HG03442 (cell line): ENCODE results near the gene CGREF1.

Source experiments
- ATAC-seq: cut with Tn5 transposase; IDR thresholded peaks from one replicate; pipeline ENCODE4 v1.9.1; 2021; ENCODE audit warnings: mild to moderate bottlenecking, moderate library complexity; ENCODE audit not compliant: unreplicated experiment

CGREF1 gene

DNA sequence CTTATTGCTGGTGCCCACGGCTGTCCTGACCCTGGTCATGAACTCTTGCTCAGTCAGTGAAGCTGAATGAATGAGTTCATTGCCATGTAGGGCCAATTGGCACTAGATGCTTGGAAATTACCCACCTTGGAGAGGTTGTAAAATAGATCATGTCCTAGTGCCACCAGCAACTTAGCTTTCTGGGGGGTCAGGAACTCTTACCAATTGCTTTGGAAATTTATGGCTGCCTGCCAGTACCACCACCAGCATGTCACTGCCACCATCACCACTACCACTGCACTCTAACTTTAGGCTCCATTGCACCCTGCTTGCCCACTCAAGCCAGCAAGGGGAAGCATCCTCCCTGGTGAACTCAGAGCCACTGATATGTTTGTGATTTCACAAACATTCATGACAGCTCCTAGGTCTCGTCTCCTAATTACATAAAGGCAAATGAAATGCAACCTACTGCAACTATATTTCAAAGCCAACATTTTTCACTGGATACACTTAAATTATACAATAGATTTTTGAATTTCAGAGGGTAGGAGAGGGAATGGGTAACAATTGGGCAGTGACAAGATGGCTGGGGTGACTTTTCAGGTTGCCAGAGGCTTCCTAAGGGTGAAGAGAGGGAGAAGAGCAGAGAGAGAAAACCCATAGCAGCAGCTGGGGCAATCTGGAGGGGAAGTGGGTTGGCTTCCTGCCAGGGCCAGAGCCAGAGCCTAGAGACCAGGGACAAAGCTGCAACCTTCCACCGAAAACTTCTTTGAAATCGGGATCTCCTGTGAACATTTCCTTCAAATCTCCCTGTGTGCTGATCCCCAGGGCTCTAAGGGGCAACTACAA, 44.0 kb downstream of the CGREF1 start:
- no peak for ATAC-seq

GRCh38 chr2:27073782-27074181, 45.1 kb downstream of the CGREF1 start:
- ATAC-seq, result no peak

DNA sequence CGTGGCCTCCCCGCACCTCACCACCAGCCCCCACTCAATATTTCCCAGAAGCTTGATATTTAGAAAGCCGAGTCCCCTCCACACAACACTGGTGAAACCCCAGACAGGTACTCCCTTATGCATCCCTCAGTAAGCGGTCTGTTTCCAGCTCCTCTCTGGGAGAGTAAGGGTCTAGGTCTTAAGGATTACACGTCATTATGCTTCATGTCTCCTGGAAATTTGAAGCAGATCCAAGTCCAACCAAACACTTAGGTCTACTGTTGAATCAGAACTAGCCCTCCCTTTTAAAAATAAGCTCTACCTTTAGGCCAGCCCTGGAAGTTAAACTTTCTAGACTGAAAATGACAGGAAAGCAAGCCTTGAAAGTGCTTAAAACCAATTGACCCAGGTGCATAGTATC, 46.0 kb downstream of the CGREF1 start:
- ATAC-seq, result no peak

DNA sequence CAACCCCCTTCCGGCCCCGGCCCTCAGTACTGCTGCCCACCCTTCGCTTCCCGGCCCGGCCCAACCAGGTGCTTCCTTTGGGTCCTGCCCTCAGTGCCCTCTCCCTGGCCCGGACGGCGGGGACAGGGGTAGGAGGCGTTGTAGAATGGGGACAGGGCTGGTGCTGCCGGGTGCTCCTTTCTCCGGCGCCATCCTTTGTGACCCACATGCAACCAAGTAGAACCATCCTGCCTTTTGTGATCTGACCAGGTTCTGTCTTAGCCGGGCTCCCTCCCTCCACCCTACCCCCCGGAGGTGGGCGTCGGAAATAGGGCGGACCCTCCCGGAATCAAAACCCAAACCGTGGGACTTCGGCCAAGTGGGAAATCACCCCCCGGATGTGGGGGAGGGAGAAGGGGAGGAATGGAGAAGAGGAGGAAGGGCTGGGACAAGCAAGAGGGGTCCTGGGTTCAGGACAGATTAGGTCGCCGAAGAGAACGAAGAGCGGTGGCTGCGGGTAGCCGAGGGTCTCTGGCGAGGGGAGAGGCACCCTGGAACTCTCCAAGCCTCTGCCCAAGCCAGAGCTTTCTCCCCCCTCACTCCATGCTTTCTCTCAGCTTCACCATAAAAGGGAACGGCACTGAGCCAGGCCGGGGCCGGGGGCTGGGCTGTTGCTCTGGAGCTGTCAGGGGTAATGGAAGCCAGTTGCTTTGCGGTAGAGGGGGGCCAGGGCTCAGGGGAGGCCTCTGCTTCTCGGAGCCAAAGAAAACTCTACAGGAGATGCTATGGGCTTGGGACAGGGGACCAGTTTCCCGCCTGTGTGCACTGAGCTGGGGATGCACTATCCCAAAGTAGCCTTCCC, 46.7 kb downstream of the CGREF1 start:
- no peak for ATAC-seq

- ATAC-seq, result peak; percentile 83
These were observed 47.5 kb downstream of the CGREF1 start, which contains the start of gene OST4 for GRCh38 chr2:27071277-27071989. OST4 (minus strand) TSS chr2:27071654.

DNA sequence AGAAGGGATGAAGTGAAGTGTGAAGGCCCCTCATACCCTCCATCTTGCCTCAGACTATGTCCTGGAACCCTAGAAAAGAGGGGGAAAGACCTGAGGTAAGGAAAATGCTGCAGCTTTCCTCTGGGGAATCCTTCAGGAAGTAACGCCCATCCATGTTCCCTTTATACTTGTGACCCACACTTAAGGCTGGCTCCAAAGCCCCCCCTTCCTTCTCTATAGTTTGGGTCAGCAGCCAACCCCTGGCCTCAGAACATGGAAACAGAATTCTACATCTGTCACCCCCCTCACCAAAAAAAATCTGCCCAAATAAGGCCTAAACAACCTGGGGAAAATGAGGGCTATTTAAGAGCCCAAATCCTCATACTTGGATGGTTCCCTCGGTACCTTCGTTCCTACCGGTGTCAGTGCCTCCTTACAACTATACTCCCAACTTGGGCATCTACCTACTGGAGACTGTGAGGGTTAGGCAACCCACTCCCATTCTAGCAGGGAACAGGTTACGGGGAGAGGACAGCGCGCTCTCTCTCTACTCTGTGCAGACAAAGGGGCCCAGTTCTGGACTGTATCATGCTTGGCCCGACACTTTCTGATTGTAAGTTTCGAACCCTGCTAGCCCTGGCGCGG, 48.2 kb downstream of the CGREF1 start:
- no peak for ATAC-seq

DNA sequence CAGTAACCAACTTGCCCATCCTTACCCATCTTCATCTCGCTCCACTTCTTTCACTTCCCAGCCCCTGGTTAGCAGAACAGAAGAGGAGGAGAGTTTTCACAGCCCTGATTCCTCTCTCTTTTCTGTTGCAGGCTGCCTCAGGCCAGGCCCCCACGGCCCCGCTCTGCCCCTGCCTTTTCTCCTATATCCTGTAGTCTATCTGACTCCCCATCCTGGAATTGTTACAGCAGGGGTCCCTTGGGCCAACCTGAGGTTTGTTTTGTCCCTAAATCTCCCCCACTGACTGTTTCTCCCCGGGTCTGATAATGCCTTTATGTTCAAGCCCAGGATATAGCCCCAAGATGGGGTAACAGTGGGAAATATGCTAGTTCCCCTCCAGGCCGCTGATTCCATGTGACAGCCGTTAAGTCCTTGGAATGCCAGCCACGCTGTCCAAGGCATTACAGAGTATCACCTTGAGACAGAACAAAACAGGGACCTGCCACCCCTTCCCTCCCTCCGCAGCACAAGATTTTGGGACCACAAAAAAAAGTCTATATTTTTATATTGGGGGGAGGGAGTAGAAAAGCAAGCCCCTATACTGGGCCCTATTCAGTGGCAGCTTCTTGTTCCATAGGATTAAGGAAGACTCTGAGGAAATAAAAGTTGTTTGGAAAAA, 48.8 kb downstream of the CGREF1 start:
- no peak for ATAC-seq

GRCh38 chr2:27069436-27069835, 49.5 kb downstream of the CGREF1 start:
- ATAC-seq, result no peak

- ATAC-seq, result no peak
These were observed 51.5 kb downstream of the CGREF1 start for GRCh38 chr2:27067385-27067784.

- ATAC-seq, result no peak
These were observed 53.8 kb downstream of the CGREF1 start for GRCh38 chr2:27065128-27065527.

DNA sequence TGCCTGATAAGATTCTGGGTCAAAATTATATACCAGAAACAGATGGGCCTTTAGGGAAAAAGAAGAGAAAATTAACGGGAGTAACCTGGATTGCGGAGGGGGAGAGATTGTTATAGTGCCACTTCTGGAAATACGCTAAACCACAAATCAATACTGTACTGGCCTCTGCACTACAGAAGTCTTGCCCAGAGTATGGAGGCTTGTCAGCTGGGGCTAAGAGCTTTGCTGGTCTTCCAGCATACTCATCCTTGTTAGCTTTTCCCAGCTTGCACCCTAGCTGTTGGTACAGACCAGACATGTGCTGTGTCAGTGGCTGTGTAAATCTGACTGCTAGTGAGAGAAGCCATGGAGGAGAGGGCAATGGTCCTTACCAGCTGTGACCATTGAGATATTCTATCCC, 58.6 kb downstream of the CGREF1 start:
- no peak for ATAC-seq

DNA sequence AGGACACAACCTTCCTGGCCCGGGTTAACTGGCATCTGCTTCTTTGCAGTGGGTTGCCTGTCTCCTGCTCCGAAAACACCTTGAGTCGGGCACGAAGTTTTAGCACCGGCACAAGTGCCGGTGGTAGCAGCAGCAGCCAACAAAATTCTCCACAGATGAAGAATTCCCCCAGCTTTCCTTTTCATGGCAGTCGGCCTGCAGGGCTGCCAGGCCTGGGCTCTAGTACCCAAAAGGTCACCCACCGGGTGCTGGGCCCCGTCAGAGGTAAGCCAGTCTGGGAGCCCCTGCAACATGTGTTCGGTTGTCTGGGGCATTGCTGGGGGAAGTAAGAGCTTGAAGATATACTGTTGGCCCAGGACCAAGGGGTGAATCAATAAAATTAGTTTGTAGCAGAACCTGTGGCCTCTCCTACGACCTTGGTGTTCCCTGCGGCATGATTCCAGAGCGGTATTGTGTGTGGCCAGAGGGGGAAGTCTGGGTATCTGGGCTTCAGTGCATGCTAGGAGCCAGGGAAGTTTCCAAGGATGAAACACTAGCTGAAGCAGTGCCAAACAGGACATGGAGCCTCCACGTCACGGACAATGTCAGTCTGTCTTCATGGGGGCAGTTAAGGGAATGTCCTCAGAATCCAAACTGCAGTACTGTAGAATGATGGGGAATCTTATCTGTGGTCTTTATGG, 59.6 kb downstream of the CGREF1 start:
- ATAC-seq, result no peak

GRCh38 chr2:27058210-27058609, 60.7 kb downstream of the CGREF1 start:
- ATAC-seq, result no peak

DNA sequence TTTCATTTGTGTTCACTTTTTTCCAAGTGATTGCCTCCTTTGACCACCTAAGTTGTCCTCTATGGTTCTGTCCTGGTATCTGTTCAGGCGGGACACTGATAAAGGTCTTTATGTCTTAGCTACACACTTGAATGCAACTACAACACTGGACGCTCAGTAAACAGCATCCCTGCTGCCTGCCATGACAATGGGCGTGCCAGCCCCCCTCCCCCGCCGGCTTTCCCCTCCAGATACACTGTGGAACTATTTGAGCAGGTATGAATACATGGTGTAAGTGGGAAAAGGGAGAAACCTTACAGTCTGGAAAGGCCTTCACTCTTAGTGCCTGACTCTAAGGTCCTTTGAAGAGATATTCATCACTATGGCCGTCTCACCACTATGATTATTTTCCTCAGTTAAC, 61.7 kb downstream of the CGREF1 start:
- ATAC-seq, result no peak

GRCh38 chr2:27054721-27055120, 64.2 kb downstream of the CGREF1 start:
- ATAC-seq, result no peak

GRCh38 chr2:27053776-27054175, 65.2 kb downstream of the CGREF1 start:
- no peak for ATAC-seq

- no peak for ATAC-seq
These were observed 65.6 kb downstream of the CGREF1 start for GRCh38 chr2:27053321-27053720.

DNA sequence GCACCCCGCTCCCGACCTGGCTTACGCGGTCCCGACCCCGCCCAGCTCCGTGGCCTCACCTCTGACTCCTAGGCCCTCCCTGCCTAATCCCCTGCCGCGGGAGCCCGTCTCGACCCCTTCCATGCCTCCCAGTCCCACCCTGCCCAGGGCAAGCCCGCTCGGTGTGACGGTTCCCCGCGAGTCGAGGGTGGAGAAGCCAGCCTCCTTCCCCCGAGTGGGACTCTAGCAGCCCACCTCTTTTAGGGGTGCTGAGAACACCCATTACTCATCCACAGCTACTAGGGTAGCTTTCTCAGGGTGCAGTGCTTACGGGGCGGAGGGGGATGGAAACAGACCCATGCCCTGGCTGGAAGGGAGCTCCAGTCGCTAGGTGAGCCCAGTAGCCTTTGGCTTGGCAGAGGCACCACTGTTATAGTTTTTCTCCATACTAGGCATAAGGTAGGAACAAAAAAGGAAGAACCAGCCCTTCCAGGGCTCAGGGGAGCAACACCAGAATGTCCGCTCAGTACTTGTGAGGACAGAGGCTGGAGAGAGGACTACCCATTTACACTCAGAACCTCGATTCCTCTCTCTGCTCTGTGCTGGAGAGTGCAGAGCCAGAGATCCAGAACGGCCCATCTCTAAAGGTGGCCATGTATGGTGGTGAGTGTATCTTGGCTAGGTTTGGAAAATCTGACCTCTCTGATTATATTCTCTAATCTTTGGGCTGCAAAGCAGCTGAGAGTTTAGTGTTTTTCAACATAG, 66.9 kb downstream of the CGREF1 start:
- peak; percentile 5 for ATAC-seq
